HepG2 (cell line): ENCODE measurements around the gene CAMK4. TPM values are rescaled to one million over a fixed set of nuclear protein-coding genes. Genes with fewer than 3 reads are reported as not detected.
A peak's percentile ranks its signal among the peaks of the same experiment; 100 is the strongest.

Source experiments
- FOXA1 ChIP-seq, 2 experiments: fragments of 450-650 bp in 1 of 2; sonication (generic) in 1 of 2; formaldehyde crosslinking in 1 of 2; IDR thresholded peaks; 2 replicates each; pipeline versions ENCODE4 v1.4.0 to v1.6.1; 2016 to 2020; ENCODE audit warnings: missing genetic modification reagents in 1 of 2
- FOXO4 ChIP-seq: sonication (generic); formaldehyde crosslinking; conservative IDR thresholded peaks from 2 replicates; pipeline ENCODE4 v1.8.1; 2023; ENCODE audit warnings: missing genetic modification reagents
- HNRNPL ChIP-seq: fragments of 200-400 bp; formaldehyde crosslinking; IDR thresholded peaks from 2 replicates; pipeline ENCODE4 v1.6.1; 2017; ENCODE audit warnings: mild to moderate bottlenecking, low read depth, low read length
- HOXA3 ChIP-seq: sonication (generic); formaldehyde crosslinking; IDR thresholded peaks from 2 replicates; pipeline ENCODE4 v1.5.0; 2020; ENCODE audit warnings: missing genetic modification reagents
- HOXA5 ChIP-seq: sonication (generic); formaldehyde crosslinking; IDR thresholded peaks from 2 replicates; pipeline ENCODE4 v1.4.0; 2020; ENCODE audit warnings: missing genetic modification reagents
- KLF6 ChIP-seq: IDR thresholded peaks from 2 replicates; pipeline ENCODE4 v1.8.0; 2016; ENCODE audit warnings: missing biosample characterization, missing genetic modification reagents
- MAFK ChIP-seq, 2 experiments: IDR thresholded peaks in 1 of 2; conservative IDR thresholded peaks in 1 of 2; 2 replicates each; pipeline ENCODE4 v1.6.1; 2011; ENCODE audit warnings: improper control_type of control experiment in 2 of 2, low read length in 2 of 2
- MED8 ChIP-seq: sonication (generic); formaldehyde crosslinking; IDR thresholded peaks from 2 replicates; pipeline ENCODE4 v1.8.1; 2023; ENCODE audit warnings: mild to moderate bottlenecking, missing genetic modification reagents; ENCODE audit not compliant: insufficient replicate concordance
- POLR2G ChIP-seq: fragments of 200-400 bp; formaldehyde crosslinking; IDR thresholded peaks from 2 replicates; pipeline ENCODE4 v1.6.1; 2018; ENCODE audit warnings: mild to moderate bottlenecking, low read depth, low read length, moderate library complexity
- RARA ChIP-seq: IDR thresholded peaks from 2 replicates; pipeline ENCODE4 v1.6.1; 2016; ENCODE audit warnings: missing genetic modification reagents, missing compliant biosample characterization
- ZBTB1 ChIP-seq: sonication (generic); formaldehyde crosslinking; IDR thresholded peaks from 2 replicates; pipeline ENCODE4 v1.4.0; 2020; ENCODE audit warnings: missing genetic modification reagents, borderline replicate concordance
- ZFP36 ChIP-seq: fragments of 150-350 bp; IDR thresholded peaks from 2 replicates; pipeline ENCODE4 v1.6.1; 2018; ENCODE audit warnings: borderline replicate concordance, low read length, low read depth; ENCODE audit not compliant: partially characterized antibody
- ZNF12 ChIP-seq: sonication (generic); formaldehyde crosslinking; IDR thresholded peaks from 2 replicates; pipeline ENCODE4 v1.5.0; 2020; ENCODE audit warnings: missing genetic modification reagents
- ZNF160 ChIP-seq: sonication (generic); formaldehyde crosslinking; IDR thresholded peaks from 2 replicates; pipeline ENCODE4 v1.8.0; 2022; ENCODE audit warnings: mild to moderate bottlenecking, inconsistent platforms, missing genetic modification reagents
- ZNF205 ChIP-seq: IDR thresholded peaks from 2 replicates; pipeline ENCODE4 v1.6.1; 2018; ENCODE audit warnings: missing biosample characterization, missing genetic modification reagents
- ZNF251 ChIP-seq: sonication (generic); formaldehyde crosslinking; IDR thresholded peaks from 2 replicates; pipeline ENCODE4 v1.9.0; 2021; ENCODE audit warnings: mild to moderate bottlenecking, missing genetic modification reagents
- ZNF282 ChIP-seq: fragments of 450-650 bp; IDR thresholded peaks from 2 replicates; pipeline ENCODE4 v1.6.1; 2018; ENCODE audit not compliant: partially characterized antibody
- ZNF343 ChIP-seq: sonication (generic); formaldehyde crosslinking; IDR thresholded peaks from 2 replicates; pipeline ENCODE4 v1.4.0; 2020; ENCODE audit warnings: mild to moderate bottlenecking, missing genetic modification reagents
- ZNF367 ChIP-seq: sonication (generic); formaldehyde crosslinking; IDR thresholded peaks from 2 replicates; pipeline ENCODE4 v1.4.0; 2020; ENCODE audit warnings: missing genetic modification reagents, borderline replicate concordance
- ZNF784 ChIP-seq: sonication (generic); formaldehyde crosslinking; IDR thresholded peaks from 2 replicates; pipeline ENCODE4 v1.5.1; 2020; ENCODE audit warnings: missing genetic modification reagents, mild to moderate bottlenecking, borderline replicate concordance
- ZNF816 ChIP-seq: sonication (generic); formaldehyde crosslinking; IDR thresholded peaks from 2 replicates; pipeline ENCODE4 v1.8.0; 2022; ENCODE audit warnings: missing genetic modification reagents, mild to moderate bottlenecking, borderline replicate concordance
- ZSCAN9 ChIP-seq: IDR thresholded peaks from 2 replicates; pipeline ENCODE4 v1.6.1; 2016; ENCODE audit warnings: borderline replicate concordance
- polyA plus RNA-seq, 8 experiments: library from polyadenylated mRNA; depleted of rRNA in 3 of 8; stranded (reverse) in 7 of 8; unstranded in 1 of 8; fragments of >200 nt; fragmentation: Illumina TruSeq in 4 of 8; extraction: Trizol in 4 of 8; gene quantifications; 2 replicates each; pipeline versions ENCODE4 v1.2.1 to v1.2.3, GENCODE V29; 2011 to 2016; ENCODE audit warnings: low read depth in 4 of 8, missing spikeins in 1 of 8, mixed read lengths in 1 of 8; ENCODE audit not compliant: insufficient read depth in 1 of 8
- total RNA-seq, 5 experiments: library from RNA; depleted of rRNA; stranded (reverse); fragments of >200 nt; fragmentation: Illumina TruSeq; extraction: Trizol; gene quantifications; 2 replicates each; pipeline ENCODE4 v1.2.3, GENCODE V29; 2016; ENCODE audit warnings: low read depth in 1 of 5
- TF ChIP-seq, protein P1 (sequence below): sonication (generic); formaldehyde crosslinking; IDR thresholded peaks from 2 replicates; pipeline ENCODE4 v1.8.0; 2022; ENCODE audit warnings: mild to moderate bottlenecking, missing genetic modification reagents; ENCODE audit not compliant: insufficient replicate concordance

The CAMK4 gene
- total and polyA plus RNA-seq, 2 of the 13 experiments (the other 11 are each of a cell fraction or from before 2014, with no cell fraction given), result not detected

DNA sequence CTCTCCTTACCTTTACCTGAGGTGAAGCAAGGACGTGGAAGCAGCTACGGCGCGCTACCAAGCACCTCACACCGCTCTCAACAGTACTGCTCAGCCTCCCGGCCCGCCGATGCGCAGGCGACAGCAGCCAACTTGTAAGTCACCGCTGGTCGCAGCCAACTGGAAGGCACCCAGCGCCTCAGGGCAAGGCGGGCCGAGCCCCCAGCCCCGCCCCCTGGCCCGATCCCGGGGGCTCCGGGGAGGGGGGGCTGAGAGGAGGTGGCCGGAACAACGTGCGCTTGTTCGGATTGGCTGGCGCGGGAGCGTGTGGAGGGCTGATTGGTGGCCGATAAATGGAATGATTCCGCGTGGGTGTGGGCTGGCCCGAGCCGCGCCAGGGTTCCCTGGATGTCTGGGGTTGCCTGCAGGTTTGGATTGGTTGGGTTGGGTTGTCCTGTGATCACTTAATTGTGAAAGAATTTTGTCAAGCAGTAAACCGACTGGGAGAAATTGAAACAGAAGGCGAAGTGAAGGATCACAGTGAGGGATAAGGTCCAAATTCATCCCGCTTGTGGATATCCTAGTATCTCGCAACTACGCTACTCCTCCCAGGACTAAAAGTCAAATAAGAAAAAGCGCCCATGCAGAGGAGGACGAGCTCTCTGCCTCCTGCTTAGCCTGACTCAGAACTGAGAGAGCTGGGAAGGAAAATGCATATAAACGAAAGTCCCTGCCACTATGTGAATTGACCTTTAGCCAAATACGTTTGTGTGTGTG lies 288.4 kb downstream of the CAMK4 start, which contains the start of gene STARD4 (continued):
- TF ChIP-seq ZFP36, result no peak
- TF ChIP-seq ZSCAN9 (CRISPR knock-in tag), result peak; percentile 70
- TF ChIP-seq ZNF282, result no peak
- peak; percentile 88 for TF ChIP-seq HOXA5 (CRISPR knock-in tag)
- TF ChIP-seq MED8 (CRISPR knock-in tag), result peak; percentile 72
- peak; percentile 84 for TF ChIP-seq HOXA3 (CRISPR knock-in tag)
- TF ChIP-seq KLF6 (CRISPR knock-in tag), result peak; percentile 91
- TF ChIP-seq ZBTB1 (CRISPR knock-in tag), result no peak
- TF ChIP-seq RARA (CRISPR knock-in tag), result peak; percentile 49
- peak; percentile 59; the same call in 1 of the 2 replicates for TF ChIP-seq ZNF816
- TF ChIP-seq ZNF12 (CRISPR knock-in tag), result 0 out of 2 replicates have a peak, but pooled peaks have one; percentile 42
- TF ChIP-seq ZNF205 (CRISPR knock-in tag), result no peak; the same call in none of the 2 replicates
- no peak for TF ChIP-seq MAFK (conservative IDR thresholded peaks at IDR 0.05 in 1 of 2, IDR thresholded peaks at IDR 0.05 in 1 of 2; ENCODE audit: low read length in 2 of 2)
- TF ChIP-seq, protein P1, sequence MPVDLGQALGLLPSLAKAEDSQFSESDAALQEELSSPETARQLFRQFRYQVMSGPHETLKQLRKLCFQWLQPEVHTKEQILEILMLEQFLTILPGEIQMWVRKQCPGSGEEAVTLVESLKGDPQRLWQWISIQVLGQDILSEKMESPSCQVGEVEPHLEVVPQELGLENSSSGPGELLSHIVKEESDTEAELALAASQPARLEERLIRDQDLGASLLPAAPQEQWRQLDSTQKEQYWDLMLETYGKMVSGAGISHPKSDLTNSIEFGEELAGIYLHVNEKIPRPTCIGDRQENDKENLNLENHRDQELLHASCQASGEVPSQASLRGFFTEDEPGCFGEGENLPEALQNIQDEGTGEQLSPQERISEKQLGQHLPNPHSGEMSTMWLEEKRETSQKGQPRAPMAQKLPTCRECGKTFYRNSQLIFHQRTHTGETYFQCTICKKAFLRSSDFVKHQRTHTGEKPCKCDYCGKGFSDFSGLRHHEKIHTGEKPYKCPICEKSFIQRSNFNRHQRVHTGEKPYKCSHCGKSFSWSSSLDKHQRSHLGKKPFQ (CRISPR knock-in tag), result peak; percentile 47
- TF ChIP-seq FOXA1 (IDR thresholded peaks at IDR 0.05), result no peak
- TF ChIP-seq FOXA1 (CRISPR knock-in tag; IDR thresholded peaks at IDR 0.05), result no peak
- TF ChIP-seq ZNF343 (CRISPR knock-in tag), result no peak
- peak; percentile 79 for TF ChIP-seq ZNF784 (CRISPR knock-in tag)
- no peak; the same call in 1 of the 2 replicates for TF ChIP-seq ZNF160 (CRISPR knock-in tag)
- peak; percentile 93 for TF ChIP-seq POLR2G
- 0 out of 2 replicates have a peak, but pooled peaks have one; percentile 61 for TF ChIP-seq HNRNPL
- TF ChIP-seq ZNF367 (CRISPR knock-in tag), result no peak
- TF ChIP-seq FOXO4 (CRISPR knock-in tag), result no peak
- no peak for TF ChIP-seq ZNF251 (CRISPR knock-in tag)
